Activated T-helper 1 cell treated with anti-CD3 and anti-CD28 coated beads, Interleukin-12 subunit alpha, Interleukin-12 subunit beta, Interleukin-2, Interleukin-4 antibody, amounts not matched to agents 30 ng/mL and 10 ng/mL and 1 ng/mL, durations not matched to agents 14 hours and 24 hours and 36 hours (primary cell): ENCODE results near the gene DEDD. TPM values are rescaled to one million over a fixed set of nuclear protein-coding genes. Genes with fewer than 3 reads are reported as not detected.

Experiments used
- DNase-seq: peaks from one replicate; pipeline ENCODE4 v3.0.0; 2021; ENCODE audit warnings: low spot score
- H3K27ac Mint-ChIP-seq: one replicate; pipeline ENCODE4 v1.8.0; 2021; ENCODE audit warnings: mild to moderate bottlenecking, mixed read lengths
- H3K27me3 Mint-ChIP-seq: one replicate; pipeline ENCODE4 v1.8.0; 2022; ENCODE audit warnings: mild to moderate bottlenecking, moderate library complexity, mixed read lengths; ENCODE audit not compliant: insufficient read depth
- H3K36me3 Mint-ChIP-seq: one replicate; pipeline ENCODE4 v1.8.0; 2021; ENCODE audit warnings: low read depth, mixed read lengths
- H3K4me1 Mint-ChIP-seq: one replicate; pipeline ENCODE4 v1.8.0; 2021; ENCODE audit warnings: low read depth, mixed read lengths
- H3K4me3 Mint-ChIP-seq: one replicate; pipeline ENCODE4 v1.8.0; 2021; ENCODE audit warnings: mild to moderate bottlenecking, moderate library complexity, mixed read lengths
- H3K9me3 Mint-ChIP-seq: one replicate; pipeline ENCODE4 v1.8.0; 2021; ENCODE audit warnings: mixed read lengths
- intact Hi-C: fragments of 100-400 bp; cut with micrococcal nuclease; formaldehyde crosslinking; loops from one replicate; pipeline ENCODE4 v1.15.1; 2024
- total RNA-seq: library from RNA; stranded (reverse); gene quantifications from 2 replicates; pipeline ENCODE4 v1.2.3, GENCODE V29; 2022

DEDD gene
- total RNA-seq, result 44.5 and 48.0 TPM in 2 replicates

GRCh38 chr1:161132410-161133219, at the start of gene DEDD:
DEDD (minus strand) TSS chr1:161132667; CDS start chr1:161124462, 8,205 bp downstream.
- H3K27ac Mint-ChIP-seq, result peak within 1 kb of the TSS; percentile 90
- DNase-seq, result peak; percentile 87
- no peaks in the 10 kb centered on the region for H3K9me3 Mint-ChIP-seq
- no peak within 1 kb of the TSS for H3K4me3 Mint-ChIP-seq
- H3K4me1 Mint-ChIP-seq, result peaks cover 46% of the 10 kb centered on the region
- peaks cover 31% of the 10 kb centered on the region for H3K36me3 Mint-ChIP-seq
- intact Hi-C loops, result loop anchor here (1.0 to 10.0 kb wide), 9 partner anchors 13 to 868 kb away; partner anchors contain the start of genes B4GALT3, DCAF8, PPOX and UFC1
- no peaks in the 10 kb centered on the region for H3K27me3 Mint-ChIP-seq

GRCh38 chr1:161182214-161182613, 49.7 kb upstream of the DEDD start:
- peak overlapping the region; percentile 66 for H3K4me3 Mint-ChIP-seq
- intact Hi-C loops, result loop anchor here (1.0 to 5.0 kb wide), 5 partner anchors 15 to 205 kb away; partner anchors contain the start of genes PPOX and UFC1
- H3K36me3 Mint-ChIP-seq, result peaks cover 8% of the 10 kb centered on the region
- peak overlapping the region; percentile 92 for H3K27ac Mint-ChIP-seq
- peak; percentile 55 for DNase-seq
- H3K4me1 Mint-ChIP-seq, result peaks cover 78% of the 10 kb centered on the region
- H3K9me3 Mint-ChIP-seq, result no peaks in the 10 kb centered on the region
- no peaks in the 10 kb centered on the region for H3K27me3 Mint-ChIP-seq

GRCh38 chr1:161180639-161181038, 48.2 kb upstream of the DEDD start:
- H3K27me3 Mint-ChIP-seq, result no peaks in the 10 kb centered on the region
- intact Hi-C loops, result loop anchor here (5.0 kb wide), 1 partner anchor 207 kb away; no protein-coding TSS in a partner anchor
- peak overlapping the region; percentile 37 for H3K4me3 Mint-ChIP-seq
- H3K27ac Mint-ChIP-seq, result peak overlapping the region; percentile 71
- peaks cover 6% of the 10 kb centered on the region for H3K36me3 Mint-ChIP-seq
- H3K4me1 Mint-ChIP-seq, result peaks cover 75% of the 10 kb centered on the region
- H3K9me3 Mint-ChIP-seq, result no peaks in the 10 kb centered on the region
- DNase-seq, result no peak

- Mint-ChIP-seq H3K36me3 (peaks cover 7% of the 10 kb centered on the region), H3K27ac (no peak overlapping the region), H3K4me3 (no peak overlapping the region), H3K4me1 (peaks cover 78% of the 10 kb centered on the region), H3K27me3 (no peaks in the 10 kb centered on the region), H3K9me3 (no peaks in the 10 kb centered on the region)
- no peak for DNase-seq
- intact Hi-C loops, result loop anchor here (5.0 kb wide), 1 partner anchor 208 kb away; no protein-coding TSS in a partner anchor
Measured at GRCh38 chr1:161179698-161180097, 47.2 kb upstream of the DEDD start.

- peak overlapping the region; percentile 100 for H3K27ac Mint-ChIP-seq
Measured at GRCh38 chr1:161177936-161178244, 45.4 kb upstream of the DEDD start.

GRCh38 chr1:161177112-161177935, 44.9 kb upstream of the DEDD start, which contains the start of gene B4GALT3:
B4GALT3 (minus strand) TSS chr1:161177507; CDS start chr1:161176060, 1,447 bp downstream.
- peak within 1 kb of the TSS; percentile 100 for H3K27ac Mint-ChIP-seq
- H3K36me3 Mint-ChIP-seq, result peaks cover 27% of the 10 kb centered on the region
- H3K27me3 Mint-ChIP-seq, result no peaks in the 10 kb centered on the region
- H3K4me1 Mint-ChIP-seq, result peaks cover 67% of the 10 kb centered on the region
- peak; percentile 91 for DNase-seq
- H3K4me3 Mint-ChIP-seq, result peak within 1 kb of the TSS; percentile 98
- H3K9me3 Mint-ChIP-seq, result no peaks in the 10 kb centered on the region
- intact Hi-C loops, result loop anchor here (1.0 to 2.0 kb wide), 5 partner anchors 8 to 45 kb away; partner anchors contain the start of genes DEDD and PPOX

More at GRCh38 chr1:161177936-161178244, 45.4 kb upstream of the DEDD start:
- DNase-seq, result no peak
- H3K4me3 Mint-ChIP-seq, result peak overlapping the region; percentile 98
- peaks cover 73% of the 10 kb centered on the region for H3K4me1 Mint-ChIP-seq
- H3K27me3 Mint-ChIP-seq, result no peaks in the 10 kb centered on the region
- peaks cover 22% of the 10 kb centered on the region for H3K36me3 Mint-ChIP-seq
- intact Hi-C loops, result loop anchor here (1.0 to 2.0 kb wide), 5 partner anchors 7 to 46 kb away; partner anchors contain the start of genes DEDD and PPOX
- no peaks in the 10 kb centered on the region for H3K9me3 Mint-ChIP-seq

- H3K27ac Mint-ChIP-seq, result peak overlapping the region; percentile 100
- H3K4me1 Mint-ChIP-seq, result peaks cover 60% of the 10 kb centered on the region
- no peaks in the 10 kb centered on the region for H3K9me3 Mint-ChIP-seq
- H3K4me3 Mint-ChIP-seq, result peak overlapping the region; percentile 98
- intact Hi-C loops, result loop anchor here (1.0 to 2.0 kb wide), 5 partner anchors 9 to 44 kb away; partner anchors contain the start of genes DEDD and PPOX
- no peak for DNase-seq
- peaks cover 31% of the 10 kb centered on the region for H3K36me3 Mint-ChIP-seq
- H3K27me3 Mint-ChIP-seq, result no peaks in the 10 kb centered on the region
Measured at GRCh38 chr1:161176468-161177111, 44.1 kb upstream of the DEDD start.

GRCh38 chr1:161175771-161176453, 43.4 kb upstream of the DEDD start:
- Mint-ChIP-seq H3K36me3 (peaks cover 35% of the 10 kb centered on the region), H3K4me1 (peaks cover 58% of the 10 kb centered on the region), H3K9me3 (no peaks in the 10 kb centered on the region), H3K27ac (peak overlapping the region; percentile 100), H3K27me3 (no peaks in the 10 kb centered on the region), H3K4me3 (peak overlapping the region; percentile 98)
- no peak for DNase-seq
- intact Hi-C loops, result loop anchor here (2.0 kb wide), 1 partner anchor 15 kb away; no protein-coding TSS in a partner anchor

- H3K4me3 Mint-ChIP-seq, result peak overlapping the region; percentile 5
- no peaks in the 10 kb centered on the region for H3K9me3 Mint-ChIP-seq
Measured at GRCh38 chr1:161174911-161175310, 42.4 kb upstream of the DEDD start.

GRCh38 chr1:161173711-161174110, 41.2 kb upstream of the DEDD start:
- intact Hi-C loops, result no loop called here

More at GRCh38 chr1:161174911-161175310, 42.4 kb upstream of the DEDD start:
- peaks cover 50% of the 10 kb centered on the region for H3K4me1 Mint-ChIP-seq
- DNase-seq, result no peak
- no peaks in the 10 kb centered on the region for H3K27me3 Mint-ChIP-seq
- peaks cover 37% of the 10 kb centered on the region for H3K36me3 Mint-ChIP-seq
- peak overlapping the region; percentile 52 for H3K27ac Mint-ChIP-seq
- intact Hi-C loops, result no loop called here

GRCh38 chr1:161172776-161173376, 40.4 kb upstream of the DEDD start:
- intact Hi-C loops, result no loop called here
- Mint-ChIP-seq H3K4me3 (no peak overlapping the region), H3K27me3 (no peaks in the 10 kb centered on the region), H3K4me1 (peaks cover 49% of the 10 kb centered on the region), H3K9me3 (no peaks in the 10 kb centered on the region), H3K27ac (peak overlapping the region; percentile 2), H3K36me3 (peaks cover 39% of the 10 kb centered on the region)
- no peak for DNase-seq

More at GRCh38 chr1:161173711-161174110, 41.2 kb upstream of the DEDD start:
- Mint-ChIP-seq H3K36me3 (peaks cover 37% of the 10 kb centered on the region), H3K4me3 (no peak overlapping the region), H3K27ac (no peak overlapping the region), H3K9me3 (no peaks in the 10 kb centered on the region), H3K4me1 (peaks cover 48% of the 10 kb centered on the region), H3K27me3 (no peaks in the 10 kb centered on the region)
- DNase-seq, result no peak
